Activated CD8-positive, alpha-beta T cell treated with anti-CD3 and anti-CD28 coated beads, Interleukin-2, amount 10 ng/mL, durations not matched to agents 7 days and 5 days (primary cell): ENCODE results near the gene BASP1. TPM values are rescaled to one million over a fixed set of nuclear protein-coding genes. Genes with fewer than 3 reads are reported as not detected.

Experiments
- ATAC-seq: fragments of 150-1000 bp; cut with Tn5 transposase; one replicate; pipeline ENCODE4 v1.10.0; 2021; ENCODE audit warnings: moderate library complexity
- CTCF ChIA-PET: fragments of 350-600 bp; sonication (Branson Sonifier 250); formaldehyde crosslinking; loops from one replicate; lab custom pipeline; 2021; ENCODE audit warnings: antibody characterized with exemption; lab: Charles Lee
- POLR2A ChIA-PET: fragments of 350-600 bp; sonication (Branson Sonifier 250); formaldehyde crosslinking; loops from one replicate; lab custom pipeline; 2021; ENCODE audit warnings: antibody characterized with exemption; lab: Charles Lee
- DNase-seq: peaks from one replicate; pipeline ENCODE4 v3.0.0-alpha.2; 2020
- H3K27ac Mint-ChIP-seq: one replicate; pipeline ENCODE4 v1.8.0; 2021; ENCODE audit warnings: mild to moderate bottlenecking, mixed read lengths
- H3K27me3 Mint-ChIP-seq: one replicate; pipeline ENCODE4 v1.8.0; 2021; ENCODE audit warnings: low read depth, mixed read lengths
- H3K36me3 Mint-ChIP-seq: one replicate; pipeline ENCODE4 v1.8.0; 2021; ENCODE audit warnings: low read depth, mixed read lengths
- H3K4me1 Mint-ChIP-seq: one replicate; pipeline ENCODE4 v1.8.0; 2021; ENCODE audit warnings: low read depth, mixed read lengths
- H3K4me3 Mint-ChIP-seq: one replicate; pipeline ENCODE4 v1.8.0; 2021; ENCODE audit warnings: mild to moderate bottlenecking, mixed read lengths
- H3K9me3 Mint-ChIP-seq: one replicate; pipeline ENCODE4 v1.8.0; 2022; ENCODE audit warnings: mixed read lengths; ENCODE audit not compliant: insufficient read depth
- total RNA-seq, 2 experiments: library from RNA; stranded (reverse); gene quantifications; one replicate each; pipeline ENCODE4 v1.2.3, GENCODE V29; 2021

The BASP1 gene
- not detected for total RNA-seq

- Mint-ChIP-seq H3K27me3 (peaks cover 40% of the 10 kb centered on the region), H3K9me3 (no peaks in the 10 kb centered on the region), H3K36me3 (peaks cover 4% of the 10 kb centered on the region), H3K27ac (no peak within 1 kb of the TSS), H3K4me3 (peak within 1 kb of the TSS; percentile 18), H3K4me1 (peaks cover 4% of the 10 kb centered on the region)
- DNase-seq = peak; percentile 20
- no peak for ATAC-seq
- ChIA-PET POLR2A (no interaction called here), CTCF (no interaction called here)
Measured at GRCh38 chr5:17217493-17218352, at the start of gene BASP1. BASP1 (plus strand) TSS chr5:17217631; CDS start chr5:17275217, 57,586 bp downstream.

GRCh38 chr5:17169507-17169906, 47.9 kb upstream of the BASP1 start:
- ChIA-PET CTCF (no interaction called here), POLR2A (no interaction called here)
- Mint-ChIP-seq H3K27ac (no peak overlapping the region), H3K4me3 (no peak overlapping the region), H3K36me3 (no peaks in the 10 kb centered on the region), H3K9me3 (no peaks in the 10 kb centered on the region), H3K4me1 (no peaks in the 10 kb centered on the region), H3K27me3 (no peaks in the 10 kb centered on the region)
- DNase-seq (no peak), ATAC-seq (no peak)

- no peak for DNase-seq
- POLR2A ChIA-PET = no interaction called here
- Mint-ChIP-seq H3K27ac (no peak overlapping the region), H3K4me3 (no peak overlapping the region), H3K27me3 (no peaks in the 10 kb centered on the region), H3K9me3 (no peaks in the 10 kb centered on the region), H3K36me3 (no peaks in the 10 kb centered on the region), H3K4me1 (no peaks in the 10 kb centered on the region)
- ATAC-seq = no peak
- CTCF ChIA-PET = no interaction called here
Measured at GRCh38 chr5:17172791-17173190, 44.6 kb upstream of the BASP1 start.

GRCh38 chr5:17174965-17175364, 42.5 kb upstream of the BASP1 start:
- no peak overlapping the region for H3K27ac Mint-ChIP-seq
- no peaks in the 10 kb centered on the region for H3K9me3 Mint-ChIP-seq
- no peaks in the 10 kb centered on the region for H3K4me1 Mint-ChIP-seq
- DNase-seq = no peak
- no peak overlapping the region for H3K4me3 Mint-ChIP-seq
- no peaks in the 10 kb centered on the region for H3K27me3 Mint-ChIP-seq
- CTCF ChIA-PET = no interaction called here
- POLR2A ChIA-PET = no interaction called here
- no peaks in the 10 kb centered on the region for H3K36me3 Mint-ChIP-seq
- no peak for ATAC-seq

- Mint-ChIP-seq H3K9me3 (no peaks in the 10 kb centered on the region), H3K4me1 (no peaks in the 10 kb centered on the region), H3K27me3 (no peaks in the 10 kb centered on the region), H3K4me3 (no peak overlapping the region), H3K27ac (no peak overlapping the region), H3K36me3 (no peaks in the 10 kb centered on the region)
- CTCF ChIA-PET = no interaction called here
- no peak for DNase-seq
- no peak for ATAC-seq
- POLR2A ChIA-PET = no interaction called here
Measured at GRCh38 chr5:17177501-17178372, 39.7 kb upstream of the BASP1 start.

- no peaks in the 10 kb centered on the region for H3K4me1 Mint-ChIP-seq
- H3K27ac Mint-ChIP-seq = no peak overlapping the region
- CTCF ChIA-PET = no interaction called here
- no peaks in the 10 kb centered on the region for H3K9me3 Mint-ChIP-seq
- H3K36me3 Mint-ChIP-seq = no peaks in the 10 kb centered on the region
- H3K4me3 Mint-ChIP-seq = no peak overlapping the region
- POLR2A ChIA-PET = no interaction called here
- no peak for ATAC-seq
- DNase-seq = no peak
- H3K27me3 Mint-ChIP-seq = no peaks in the 10 kb centered on the region
Measured at GRCh38 chr5:17178373-17178675, 39.1 kb upstream of the BASP1 start.

- H3K36me3 Mint-ChIP-seq = no peaks in the 10 kb centered on the region
- H3K9me3 Mint-ChIP-seq = no peaks in the 10 kb centered on the region
- no peaks in the 10 kb centered on the region for H3K4me1 Mint-ChIP-seq
- ATAC-seq (no peak), DNase-seq (no peak)
- H3K27ac Mint-ChIP-seq = no peak overlapping the region
- no peak overlapping the region for H3K4me3 Mint-ChIP-seq
- H3K27me3 Mint-ChIP-seq = no peaks in the 10 kb centered on the region
- ChIA-PET CTCF (interaction anchor here (0.8 kb wide), 1 partner anchor 9 kb away, joined by 3 read pairs; no protein-coding TSS in a partner anchor), POLR2A (no interaction called here)
Measured at GRCh38 chr5:17180330-17180843, 37.0 kb upstream of the BASP1 start.

GRCh38 chr5:17180864-17181723, 36.3 kb upstream of the BASP1 start:
- Mint-ChIP-seq H3K27ac (no peak overlapping the region), H3K27me3 (no peaks in the 10 kb centered on the region), H3K4me3 (no peak overlapping the region), H3K9me3 (no peaks in the 10 kb centered on the region), H3K4me1 (no peaks in the 10 kb centered on the region), H3K36me3 (no peaks in the 10 kb centered on the region)
- POLR2A ChIA-PET = no interaction called here
- DNase-seq (no peak), ATAC-seq (no peak)
- CTCF ChIA-PET = no interaction called here

- H3K9me3 Mint-ChIP-seq = no peaks in the 10 kb centered on the region
- no peak overlapping the region for H3K4me3 Mint-ChIP-seq
- no peak overlapping the region for H3K27ac Mint-ChIP-seq
- no peak for ATAC-seq
- POLR2A ChIA-PET = no interaction called here
- DNase-seq = no peak
- CTCF ChIA-PET = no interaction called here
- no peaks in the 10 kb centered on the region for H3K36me3 Mint-ChIP-seq
- no peaks in the 10 kb centered on the region for H3K4me1 Mint-ChIP-seq
- H3K27me3 Mint-ChIP-seq = no peaks in the 10 kb centered on the region
Measured at GRCh38 chr5:17182494-17182893, 34.9 kb upstream of the BASP1 start.

GRCh38 chr5:17182981-17183380, 34.5 kb upstream of the BASP1 start:
- no peaks in the 10 kb centered on the region for H3K36me3 Mint-ChIP-seq
- H3K4me3 Mint-ChIP-seq = no peak overlapping the region
- no peak overlapping the region for H3K27ac Mint-ChIP-seq
- no peak for ATAC-seq
- no peak for DNase-seq
- H3K9me3 Mint-ChIP-seq = no peaks in the 10 kb centered on the region
- H3K27me3 Mint-ChIP-seq = no peaks in the 10 kb centered on the region
- no peaks in the 10 kb centered on the region for H3K4me1 Mint-ChIP-seq
- ChIA-PET CTCF (no interaction called here), POLR2A (no interaction called here)

GRCh38 chr5:17183831-17184230, 33.6 kb upstream of the BASP1 start:
- ATAC-seq (no peak), DNase-seq (no peak)
- H3K36me3 Mint-ChIP-seq = no peaks in the 10 kb centered on the region
- H3K27me3 Mint-ChIP-seq = no peaks in the 10 kb centered on the region
- no peak overlapping the region for H3K27ac Mint-ChIP-seq
- CTCF ChIA-PET = no interaction called here
- no peaks in the 10 kb centered on the region for H3K4me1 Mint-ChIP-seq
- H3K4me3 Mint-ChIP-seq = no peak overlapping the region
- H3K9me3 Mint-ChIP-seq = no peaks in the 10 kb centered on the region
- POLR2A ChIA-PET = no interaction called here
